ENCODE results near the gene POFUT2.

POFUT2 gene

GRCh38 chr21:45297329-45297728 lies 9.6 kb upstream of the POFUT2 start:
- no peak for DNase-seq

- no peak for DNase-seq
Observed at GRCh38 chr21:45296638-45297037, 8.9 kb upstream of the POFUT2 start.

GRCh38 chr21:45295576-45296365 lies 8.1 kb upstream of the POFUT2 start:
- no peak for DNase-seq

- DNase-seq = no peak
Observed at GRCh38 chr21:45294509-45295291, 7.0 kb upstream of the POFUT2 start.

GRCh38 chr21:45293726-45294401 lies 6.2 kb upstream of the POFUT2 start:
- DNase-seq = no peak

- no peak for DNase-seq
Observed at GRCh38 chr21:45293220-45293725, 5.6 kb upstream of the POFUT2 start.

- peak; percentile 74 for DNase-seq
Observed at GRCh38 chr21:45292399-45293219, 4.9 kb upstream of the POFUT2 start.

GRCh38 chr21:45291613-45292398 lies 4.1 kb upstream of the POFUT2 start:
- no peak for DNase-seq

GRCh38 chr21:45290948-45291612 lies 3.4 kb upstream of the POFUT2 start:
- no peak for DNase-seq

- no peak for DNase-seq
Observed at GRCh38 chr21:45289655-45290515, 2.2 kb upstream of the POFUT2 start.

GRCh38 chr21:45289134-45289533 lies 1.4 kb upstream of the POFUT2 start:
- DNase-seq = no peak

- no peak for DNase-seq
Observed at GRCh38 chr21:45288441-45288841, 746 bp upstream of the POFUT2 start.

- DNase-seq = no peak
Observed at GRCh38 chr21:45286671-45287437, 841 bp downstream of the POFUT2 start.

GRCh38 chr21:45285266-45285931 lies 2.3 kb downstream of the POFUT2 start:
- no peak for DNase-seq

- DNase-seq = no peak
Observed at GRCh38 chr21:45284456-45284741, 3.3 kb downstream of the POFUT2 start.

GRCh38 chr21:45283611-45284455 lies 3.9 kb downstream of the POFUT2 start:
- DNase-seq = no peak

GRCh38 chr21:45283035-45283610 lies 4.6 kb downstream of the POFUT2 start:
- DNase-seq = no peak

All from NCI-H1105 treated with DMSO at 0.1 percent for 48 hours (cell line).